Measurements from ENCODE around the gene MARCHF9. TPM values are rescaled to one million over a fixed set of nuclear protein-coding genes. Genes with fewer than 3 reads are reported as not detected.

The MARCHF9 gene
- total and polyA plus RNA-seq, 2 donors (not counting 1 experiment from before 2014, with no cell fraction given), result 3.8 to 4.8 TPM

GRCh38 chr12:57757771-57758170, 2.9 kb downstream of the MARCHF9 start:
- TF ChIP-seq CTCF (conservative IDR thresholded peaks at IDR 0.05 in 1 of 2, IDR thresholded peaks at IDR 0.05 in 1 of 2; ENCODE audit: low read depth in 1 of 2, low read length in 2 of 2) (no peak), EZH2 (IDR thresholded peaks at IDR 0.05; ENCODE audit: low read length, missing control alignments) (no peak)
- H3K4me1 ChIP-seq (ENCODE audit: control insufficient read depth, extremely low read depth, insufficient read depth, low read length), result peaks cover 4% of the 10 kb centered on the region
- peaks cover 15% of the 10 kb centered on the region for H3K27me3 ChIP-seq (ENCODE audit: control insufficient read depth, insufficient read depth, low read length)
- no peak for DNase-seq (ENCODE audit: low read depth in 2 of 2)
- no peak overlapping the region for H3K4me3 ChIP-seq (replicated peaks in 1 of 4; ENCODE audit: control extremely low read depth in 1 of 4, insufficient read depth in 1 of 4, low read depth in 3 of 4, low read length in 4 of 4)
- H3K27ac ChIP-seq (ENCODE audit: insufficient read depth, low read length), result no peak overlapping the region
- H3K9ac ChIP-seq (ENCODE audit: insufficient read depth, low read length), result no peak overlapping the region
- no peaks in the 10 kb centered on the region for H3K36me3 ChIP-seq (ENCODE audit: control insufficient read depth, insufficient read depth, low read length)
- no peak overlapping the region for H3K4me2 ChIP-seq (ENCODE audit: extremely low read depth, insufficient read depth, low read length)
- no peaks in the 10 kb centered on the region for H4K20me1 ChIP-seq (ENCODE audit: control insufficient read depth, extremely low read depth, insufficient read depth, low read length)
- H2AFZ ChIP-seq (ENCODE audit: low read length), result no peak overlapping the region
- no peaks in the 10 kb centered on the region for H3K9me3 ChIP-seq (ENCODE audit: control insufficient read depth, insufficient read depth, low read depth, low read length)
- no peaks in the 10 kb centered on the region for H3K79me2 ChIP-seq (ENCODE audit: control insufficient read depth, insufficient read depth, low read length)

GRCh38 chr12:57758552-57759359, 3.9 kb downstream of the MARCHF9 start:
- Histone ChIP-seq H3K79me2 (ENCODE audit: control insufficient read depth, insufficient read depth, low read length) (no peaks in the 10 kb centered on the region), H3K36me3 (ENCODE audit: control insufficient read depth, insufficient read depth, low read length) (no peaks in the 10 kb centered on the region), H3K4me2 (ENCODE audit: extremely low read depth, insufficient read depth, low read length) (no peak overlapping the region), H2AFZ (ENCODE audit: low read length) (no peak overlapping the region), H3K4me3 (replicated peaks in 1 of 4; ENCODE audit: control extremely low read depth in 1 of 4, insufficient read depth in 1 of 4, low read depth in 3 of 4, low read length in 4 of 4) (no peak overlapping the region), H3K4me1 (ENCODE audit: control insufficient read depth, extremely low read depth, insufficient read depth, low read length) (peaks cover 4% of the 10 kb centered on the region), H3K9ac (ENCODE audit: insufficient read depth, low read length) (no peak overlapping the region), H3K9me3 (ENCODE audit: control insufficient read depth, insufficient read depth, low read depth, low read length) (no peaks in the 10 kb centered on the region), H3K27me3 (ENCODE audit: control insufficient read depth, insufficient read depth, low read length) (peaks cover 14% of the 10 kb centered on the region), H3K27ac (ENCODE audit: insufficient read depth, low read length) (no peak overlapping the region), H4K20me1 (ENCODE audit: control insufficient read depth, extremely low read depth, insufficient read depth, low read length) (no peaks in the 10 kb centered on the region)
- DNase-seq (ENCODE audit: low read depth in 2 of 2), result no peak
- no peak for TF ChIP-seq EZH2 (IDR thresholded peaks at IDR 0.05; ENCODE audit: low read length, missing control alignments)
- no peak for TF ChIP-seq CTCF (conservative IDR thresholded peaks at IDR 0.05 in 1 of 2, IDR thresholded peaks at IDR 0.05 in 1 of 2; ENCODE audit: low read depth in 1 of 2, low read length in 2 of 2)

- Histone ChIP-seq H3K36me3 (ENCODE audit: control insufficient read depth, insufficient read depth, low read length) (no peaks in the 10 kb centered on the region), H2AFZ (ENCODE audit: low read length) (no peak overlapping the region), H4K20me1 (ENCODE audit: control insufficient read depth, extremely low read depth, insufficient read depth, low read length) (no peaks in the 10 kb centered on the region), H3K9ac (ENCODE audit: insufficient read depth, low read length) (no peak overlapping the region), H3K79me2 (ENCODE audit: control insufficient read depth, insufficient read depth, low read length) (no peaks in the 10 kb centered on the region), H3K27ac (ENCODE audit: insufficient read depth, low read length) (no peak overlapping the region), H3K9me3 (ENCODE audit: control insufficient read depth, insufficient read depth, low read depth, low read length) (no peaks in the 10 kb centered on the region), H3K4me3 (replicated peaks in 1 of 4; ENCODE audit: control extremely low read depth in 1 of 4, insufficient read depth in 1 of 4, low read depth in 3 of 4, low read length in 4 of 4) (no peak overlapping the region), H3K4me2 (ENCODE audit: extremely low read depth, insufficient read depth, low read length) (no peak overlapping the region), H3K27me3 (ENCODE audit: control insufficient read depth, insufficient read depth, low read length) (peaks cover 13% of the 10 kb centered on the region), H3K4me1 (ENCODE audit: control insufficient read depth, extremely low read depth, insufficient read depth, low read length) (peaks cover 2% of the 10 kb centered on the region)
- peak in 1 of 2 donors; percentile 20 for DNase-seq (ENCODE audit: low read depth in 2 of 2)
- TF ChIP-seq CTCF (conservative IDR thresholded peaks at IDR 0.05 in 1 of 2, IDR thresholded peaks at IDR 0.05 in 1 of 2; ENCODE audit: low read depth in 1 of 2, low read length in 2 of 2) (peak; percentile 18 to 43), EZH2 (IDR thresholded peaks at IDR 0.05; ENCODE audit: low read length, missing control alignments) (no peak)
Observed at GRCh38 chr12:57759360-57759980, 4.6 kb downstream of the MARCHF9 start.

Measured in fibroblast of lung (primary cell).